ENCODE results near the gene ADAM29. TPM values are rescaled to one million over a fixed set of nuclear protein-coding genes. Genes with fewer than 3 reads are reported as not detected.

Gene ADAM29
- total and polyA plus RNA-seq, 2 of the 8 experiments (the other 6 are each of a cell fraction or from before 2014, with no cell fraction given), result 0.03 TPM; not detected in 1

DNA sequence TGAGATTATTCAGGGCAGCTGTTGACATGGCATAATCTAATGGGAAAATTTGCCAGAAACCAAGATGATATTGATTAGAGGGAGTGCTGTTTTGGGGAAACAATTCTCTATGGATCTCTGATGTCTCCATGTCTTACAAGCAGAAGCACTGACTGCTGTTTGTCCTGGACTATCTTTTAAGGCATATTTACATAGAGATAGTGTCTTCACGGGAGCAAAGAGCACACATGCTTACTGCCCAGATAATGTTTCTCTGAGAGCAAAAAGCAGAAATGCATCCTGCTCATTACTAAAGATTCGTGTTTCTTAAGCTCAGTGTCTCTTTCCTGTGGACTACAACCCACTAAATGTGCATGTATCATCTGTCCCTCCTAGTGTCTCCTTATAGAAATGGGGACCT, 47.8 kb upstream of the ADAM29 start:
- H4K20me1 ChIP-seq (replicated peaks in 1 of 2; ENCODE audit: control insufficient read depth in 1 of 2, insufficient read depth in 2 of 2, low read length in 2 of 2), result no peaks in the 10 kb centered on the region
- no peak overlapping the region for H3K4me2 ChIP-seq (ENCODE audit: insufficient read depth in 1 of 2, low read depth in 2 of 2, low read length in 2 of 2)
- H3K79me2 ChIP-seq (ENCODE audit: control insufficient read depth in 1 of 2, insufficient read depth in 2 of 2, low read length in 2 of 2), result no peaks in the 10 kb centered on the region
- WGBS, 2 experiments (ENCODE audit: extremely low coverage in 1 of 2, insufficient coverage in 1 of 2, insufficient read length in 1 of 2, insufficient replicate concordance in 2 of 2, low coverage in 1 of 2, low lambda C conversion rate in 2 of 2, missing lambda C conversion rate in 1 of 2), result 50% methylated on average over 2 of the region's 2 CpGs; no CpG with 5 or more reads in 1 of the 2 experiments
- H3K9ac ChIP-seq (replicated peaks in 1 of 4; ENCODE audit: extremely low read depth in 1 of 4, low read depth in 3 of 4, low read length in 3 of 4), result no peak overlapping the region
- no peaks in the 10 kb centered on the region for H3K27me3 ChIP-seq (replicated peaks in 1 of 4; ENCODE audit: control insufficient read depth in 3 of 4, extremely low read depth in 1 of 4, insufficient read depth in 3 of 4, low read length in 3 of 4)
- H3K56ac ChIP-seq (replicated peaks; ENCODE audit: insufficient read length, low read depth, low read length), result no peak overlapping the region
- H2BK15ac ChIP-seq (ENCODE audit: low read length), result no peak overlapping the region
- no peaks in the 10 kb centered on the region for H3K4me1 ChIP-seq (replicated peaks in 1 of 4; ENCODE audit: control insufficient read depth in 3 of 4, insufficient read depth in 4 of 4, low read length in 3 of 4)
- no peaks in the 10 kb centered on the region for H3K79me1 ChIP-seq (ENCODE audit: low read depth, low read length)
- TF ChIP-seq POLR2A (IDR thresholded peaks at IDR 0.05; ENCODE audit: control extremely low read depth in 1 of 2, low read depth in 2 of 2, low read length in 2 of 2) (no peak), RBBP5 (IDR thresholded peaks at IDR 0.05; ENCODE audit: borderline replicate concordance, low read depth, low read length) (no peak), ZNF274 (IDR thresholded peaks at IDR 0.05; ENCODE audit: borderline replicate concordance, extremely low read depth, low read length) (no peak)
- no peak overlapping the region for H2BK5ac ChIP-seq (ENCODE audit: low read depth, low read length)
- H4K5ac ChIP-seq (ENCODE audit: insufficient read length, low read depth, low read length), result no peak overlapping the region
- no peaks in the 10 kb centered on the region for H3K36me3 ChIP-seq (ENCODE audit: control insufficient read depth in 2 of 4, insufficient read depth in 4 of 4, low read length in 3 of 4)
- no peak overlapping the region for H4K8ac ChIP-seq (ENCODE audit: extremely low read depth, insufficient read depth, low read length)
- H3K23ac ChIP-seq (ENCODE audit: insufficient read length), result no peak overlapping the region
- no peak overlapping the region for H2AFZ ChIP-seq (ENCODE audit: low read length)
- no peaks in the 10 kb centered on the region for H3K9me3 ChIP-seq (ENCODE audit: insufficient read depth in 2 of 2, low read depth in 1 of 2, low read length in 1 of 2)
- ChIA-PET CTCF (ENCODE audit: partially characterized antibody) (interaction anchor here (0.5 to 1.5 kb wide), 2 partner anchors 14 to 388 kb away, joined by 3 read pairs; no protein-coding TSS in a partner anchor), POLR2A (ENCODE audit: partially characterized antibody) (no interaction called here)
- no peak overlapping the region for H3K27ac ChIP-seq (ENCODE audit: low read depth, low read length)
- H3K4me3 ChIP-seq (ENCODE audit: extremely low read depth in 1 of 4, insufficient read depth in 2 of 4, low read depth in 3 of 4, low read length in 4 of 4), result no peak overlapping the region
- no peak overlapping the region for H2BK20ac ChIP-seq (ENCODE audit: low read length)
- no peaks in the 10 kb centered on the region; the same call in 1 of the 2 replicates for H3K23me2 ChIP-seq (ENCODE audit: low read depth, low read length)
- DNase-seq (ENCODE audit: low read depth in 1 of 2, low spot score in 2 of 2) (no peak), FAIRE-seq (no peak)
- no peak overlapping the region for H2BK12ac ChIP-seq (ENCODE audit: low read depth, low read length)
- no peak overlapping the region for H2BK120ac ChIP-seq (replicated peaks; ENCODE audit: low read depth, low read length)
- no peak overlapping the region for H4K91ac ChIP-seq (replicated peaks; ENCODE audit: insufficient read length, low read length)
- H3K4ac ChIP-seq (replicated peaks; ENCODE audit: insufficient read length, low read depth, low read length), result no peak overlapping the region
- H2AK5ac ChIP-seq (ENCODE audit: low read depth, low read length), result no peak overlapping the region
- H3K18ac ChIP-seq (ENCODE audit: extremely low read depth, low read length), result no peak overlapping the region
- H3K14ac ChIP-seq (ENCODE audit: insufficient read length), result no peak overlapping the region

All from H1 (cell line).